HG03469 (cell line): ENCODE results near the gene SUSD5.
"Not testable (repeated sequence)": the region's sequence is repeated elsewhere in the genome, so short reads cannot be mapped to it uniquely, and the experiment has no call there.

Experiments used
- ATAC-seq: cut with Tn5 transposase; IDR thresholded peaks from one replicate; pipeline ENCODE4 v1.9.1; 2021; ENCODE audit warnings: mild to moderate bottlenecking, moderate library complexity, moderate number of reproducible peaks; ENCODE audit not compliant: unreplicated experiment

Gene SUSD5

DNA sequence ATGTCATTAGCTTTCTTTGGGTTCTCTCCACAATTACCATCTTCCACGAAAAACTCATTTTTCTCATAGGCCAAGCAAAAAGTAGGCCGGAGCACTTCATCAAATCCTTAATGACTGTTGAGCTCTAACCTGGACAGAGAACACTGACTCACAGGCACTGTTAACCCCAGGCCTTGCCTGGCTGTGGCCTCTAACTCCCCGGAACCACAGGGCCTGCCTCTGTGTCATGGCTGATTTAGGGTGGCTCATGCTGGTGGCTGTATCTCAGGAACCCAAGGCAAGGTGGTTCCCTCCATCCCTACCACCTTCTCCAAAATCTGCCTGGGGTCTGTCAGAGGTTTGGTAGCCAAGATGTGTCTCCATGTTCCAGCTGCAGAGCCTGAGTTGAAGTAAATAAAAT is 101.1 kb downstream of the SUSD5 start:
- ATAC-seq = no peak

DNA sequence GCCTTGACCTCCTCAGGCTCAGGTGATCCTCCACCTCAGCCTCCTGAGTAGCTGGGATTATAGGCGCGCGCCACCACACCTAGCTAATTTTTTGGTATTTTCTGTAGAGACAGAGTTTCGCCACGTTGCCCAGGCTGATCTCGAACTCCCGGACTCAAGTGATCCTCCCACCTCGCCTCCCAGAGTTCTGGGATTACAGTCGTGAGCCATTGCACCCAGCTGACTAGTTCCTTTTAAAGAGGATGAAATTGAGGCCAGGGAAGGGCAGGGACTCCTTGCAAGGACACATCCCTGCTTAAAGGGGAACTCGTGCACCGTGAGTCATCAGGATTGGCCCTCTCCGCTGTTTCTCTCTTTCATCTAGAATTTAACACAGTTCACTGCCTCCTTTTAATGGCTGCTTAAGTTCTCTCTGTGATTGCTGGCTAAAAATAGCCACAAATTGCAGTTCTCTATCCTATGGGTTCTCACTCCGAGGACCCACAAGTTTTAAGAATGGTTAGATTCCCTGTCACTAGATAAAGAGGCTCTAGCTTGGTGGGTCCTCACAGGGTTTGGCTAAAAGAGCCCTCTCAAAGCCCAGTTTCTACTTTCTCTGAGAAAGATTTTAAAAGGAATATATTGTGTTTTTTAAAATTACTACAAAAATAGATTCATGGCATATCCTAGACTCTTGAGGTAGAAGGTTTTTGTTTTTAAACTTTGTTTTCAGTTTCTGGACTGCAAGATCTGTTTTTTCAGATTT is 103.4 kb downstream of the SUSD5 start:
- no peak for ATAC-seq

DNA sequence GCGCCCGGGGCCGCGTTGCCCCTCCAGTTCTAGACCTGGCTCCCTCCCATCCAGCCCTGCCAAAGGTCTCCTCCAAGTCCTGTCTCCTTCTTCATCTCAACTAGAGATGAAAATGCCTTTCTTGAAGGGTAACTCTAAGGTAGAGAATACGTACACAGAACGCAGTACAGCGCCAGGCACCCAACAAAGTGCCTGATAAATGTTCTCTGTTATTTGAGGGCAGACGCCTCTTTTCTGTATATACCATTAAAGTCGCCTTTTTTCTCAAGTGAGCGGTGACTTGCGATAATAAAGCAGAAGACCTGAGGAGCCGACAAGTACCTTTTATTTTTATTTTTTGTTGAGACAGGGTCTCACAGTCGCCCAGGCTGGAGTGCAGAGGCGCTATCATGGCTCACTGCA is 104.0 kb downstream of the SUSD5 start:
- no peak for ATAC-seq

DNA sequence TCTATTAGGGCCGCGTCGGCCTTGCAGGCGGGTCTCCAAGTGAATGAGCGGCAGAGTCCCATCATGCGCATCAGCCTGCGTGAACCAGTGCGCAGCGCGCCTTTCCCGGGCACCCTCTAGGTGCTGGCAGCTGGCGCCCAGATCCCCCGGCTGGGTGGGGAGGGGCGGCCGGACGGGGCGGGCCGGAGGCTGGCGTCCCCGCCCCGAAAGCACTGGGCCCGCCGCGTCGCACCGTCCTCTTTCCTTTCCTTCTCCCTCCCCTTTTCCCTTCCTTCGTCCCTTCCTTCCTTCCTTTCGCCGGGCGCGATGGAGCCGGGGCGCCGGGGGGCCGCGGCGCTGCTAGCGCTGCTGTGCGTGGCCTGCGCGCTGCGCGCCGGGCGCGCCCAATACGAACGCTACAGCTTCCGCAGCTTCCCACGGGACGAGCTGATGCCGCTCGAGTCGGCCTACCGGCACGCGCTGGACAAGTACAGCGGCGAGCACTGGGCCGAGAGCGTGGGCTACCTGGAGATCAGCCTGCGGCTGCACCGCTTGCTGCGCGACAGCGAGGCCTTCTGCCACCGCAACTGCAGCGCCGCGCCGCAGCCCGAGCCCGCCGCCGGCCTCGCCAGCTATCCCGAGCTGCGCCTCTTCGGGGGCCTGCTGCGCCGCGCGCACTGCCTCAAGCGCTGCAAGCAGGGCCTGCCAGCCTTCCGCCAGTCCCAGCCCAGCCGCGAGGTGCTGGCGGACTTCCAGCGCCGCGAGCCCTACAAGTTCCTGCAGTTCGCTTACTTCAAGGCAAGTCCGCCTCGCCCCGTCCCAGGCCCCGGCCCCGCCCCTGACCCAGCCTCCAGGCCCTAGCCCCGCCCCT is 104.6 kb downstream of the SUSD5 start, which contains the start of gene CRTAP:
CRTAP (plus strand) TSS at position 243 of the 850 bp plus-strand sequence; CDS start at position 307, 64 bp downstream.
- peak; percentile 78 for ATAC-seq

DNA sequence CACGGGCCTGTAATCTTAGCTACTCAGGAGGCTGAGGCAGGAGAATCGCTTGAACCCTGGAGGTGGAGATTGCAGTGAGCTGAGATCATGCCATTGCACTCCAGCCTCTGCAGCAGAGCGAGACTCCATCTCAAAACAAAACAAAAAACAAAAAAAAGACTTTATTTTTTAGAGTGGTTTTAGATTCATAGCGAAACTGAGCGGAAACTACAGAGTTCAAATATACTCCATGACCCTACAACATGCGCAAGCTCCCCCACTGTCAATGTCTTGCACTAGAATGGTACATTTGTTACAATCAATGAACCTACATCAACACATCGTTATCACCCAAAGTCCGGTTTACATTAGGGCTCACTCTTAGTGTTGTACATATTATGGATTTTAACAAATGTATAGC is 107.0 kb downstream of the SUSD5 start:
- ATAC-seq = peak; percentile 32

DNA sequence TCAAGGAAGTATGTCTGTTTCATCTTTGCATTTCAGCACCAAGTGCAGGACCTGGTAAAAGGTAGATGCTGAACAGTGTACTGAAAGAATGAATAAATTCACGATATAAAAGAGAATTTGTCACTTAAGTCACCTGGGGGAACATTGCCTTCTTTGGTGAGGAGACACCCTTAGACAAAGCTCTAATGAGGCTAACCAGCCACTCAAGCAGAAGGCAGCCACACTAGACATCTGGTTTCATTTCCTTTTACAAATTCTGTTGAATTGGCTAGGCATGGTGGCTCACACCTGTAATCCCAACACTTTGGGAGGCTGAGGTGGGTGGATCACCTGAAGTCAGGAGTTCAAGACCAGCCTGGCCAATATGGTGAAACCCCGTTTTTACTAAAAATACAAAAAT is 111.8 kb downstream of the SUSD5 start:
- not testable (repeated sequence) for ATAC-seq

DNA sequence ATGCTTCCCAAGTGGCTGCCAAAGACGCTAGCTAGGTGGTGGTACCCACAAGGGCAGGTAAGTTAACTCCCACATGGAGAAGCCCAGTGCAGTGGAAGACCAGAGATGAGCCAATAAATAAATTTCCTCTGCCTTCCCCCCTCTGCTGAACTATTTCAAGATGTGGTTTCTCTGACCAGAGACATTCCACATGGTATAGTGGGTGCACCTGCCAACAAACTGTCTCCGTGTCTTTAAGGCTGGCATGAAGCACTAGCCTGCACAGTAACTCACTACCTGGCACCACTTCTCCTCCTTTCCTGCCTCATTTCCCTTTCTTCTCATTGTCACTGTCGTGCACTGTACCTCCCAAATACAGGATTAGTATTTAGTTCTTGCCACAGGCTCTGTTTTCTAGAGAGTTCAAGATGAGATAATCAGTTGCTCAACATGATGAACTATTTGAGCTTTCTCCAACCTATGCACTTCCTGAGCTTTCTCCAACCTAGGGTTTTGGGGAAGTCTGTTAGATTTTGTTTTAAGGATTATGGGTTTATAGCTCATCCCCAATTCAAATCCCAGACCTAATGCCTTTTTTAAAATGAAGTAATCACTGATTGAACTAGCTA is 113.2 kb downstream of the SUSD5 start:
- no peak for ATAC-seq

DNA sequence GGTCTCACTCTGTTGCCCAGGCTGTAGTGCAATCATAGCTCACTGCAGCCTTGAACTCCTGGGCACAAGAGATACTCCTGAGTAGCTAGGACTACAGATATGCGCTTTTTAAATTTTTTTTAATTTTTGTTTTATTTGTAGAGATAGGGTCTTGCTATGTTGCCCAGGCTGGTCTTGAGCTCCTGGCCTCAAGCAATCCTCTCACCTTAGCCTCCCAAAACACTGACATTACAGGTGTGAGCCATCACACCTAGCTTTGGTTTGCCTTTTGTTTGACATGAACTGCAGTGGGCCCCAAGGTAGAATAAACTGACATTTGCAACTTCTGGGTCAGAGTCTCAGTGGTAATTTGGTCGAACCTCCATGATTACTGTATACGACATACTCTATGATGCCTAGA is 113.8 kb downstream of the SUSD5 start:
- ATAC-seq = no peak

DNA sequence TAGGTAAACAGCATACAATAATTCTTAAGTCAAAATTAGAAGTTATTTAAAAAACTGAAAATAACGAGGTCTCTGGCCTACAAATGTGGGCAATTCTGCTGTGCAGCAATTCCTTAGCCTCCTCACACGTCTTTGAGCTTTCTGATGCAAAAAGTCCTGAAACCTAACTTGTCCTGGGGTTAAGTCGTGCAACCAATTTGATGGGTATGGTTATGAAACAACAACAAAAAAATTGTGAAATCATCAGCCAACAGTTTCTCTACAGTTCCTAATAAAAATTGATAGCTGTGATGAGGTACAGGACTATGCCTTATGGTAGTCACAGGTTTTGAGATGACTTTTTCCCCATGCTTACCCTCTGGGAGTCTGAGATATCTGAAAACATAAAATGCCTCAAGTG is 115.1 kb downstream of the SUSD5 start:
- ATAC-seq = no peak

DNA sequence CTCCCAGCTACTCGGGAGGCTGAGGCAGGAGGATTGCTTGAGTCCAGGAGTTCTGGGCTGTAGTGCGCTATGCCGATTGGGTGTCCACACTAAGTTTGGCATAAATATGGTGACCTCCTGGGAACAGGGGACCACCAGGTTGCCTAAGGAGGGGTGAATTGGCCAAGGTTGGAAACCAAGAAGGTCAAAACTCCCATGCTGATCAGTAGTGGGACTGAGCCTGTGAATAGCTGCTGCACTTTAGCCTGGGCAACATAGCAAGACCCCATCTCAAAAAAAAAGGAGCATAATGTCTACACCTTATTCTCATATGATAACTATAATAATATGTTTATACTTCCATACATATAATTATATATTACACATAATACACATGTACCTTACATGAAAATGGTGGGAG is 115.6 kb downstream of the SUSD5 start:
- ATAC-seq = no peak

DNA sequence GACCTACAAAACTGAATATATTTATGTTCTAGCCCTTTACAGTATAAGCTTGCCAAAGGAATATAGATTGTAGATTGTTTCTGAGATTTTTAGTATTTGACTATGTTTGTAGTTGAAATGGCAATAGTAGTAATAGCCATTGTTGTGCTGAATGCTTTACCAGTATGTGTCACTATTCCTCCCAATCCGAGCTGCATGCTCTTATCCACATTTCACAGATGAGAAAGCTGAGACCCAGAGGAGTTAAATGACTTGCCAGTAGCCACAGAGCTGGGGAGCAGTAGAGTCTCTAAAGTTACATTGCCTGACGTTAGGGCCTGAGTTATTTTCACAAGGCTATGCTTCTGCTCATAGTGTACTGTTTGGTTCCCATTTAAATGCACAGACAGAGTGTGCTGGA is 118.4 kb downstream of the SUSD5 start:
- ATAC-seq = no peak
